RWPE1 (cell line): ENCODE results near the gene GATA3.
"Not testable (repeated sequence)": the region's sequence is repeated elsewhere in the genome, so short reads cannot be mapped to it uniquely, and the experiment has no call there.

ENCODE experiments used
- CTCF ChIA-PET: fragments of 350-600 bp; sonication (Branson Sonifier 250); formaldehyde crosslinking; extraction: SDS; loops from one replicate; lab custom pipeline; 2021; lab: Yijun Ruan, JAX
- POLR2A ChIA-PET: fragments of 400-600 bp; formaldehyde crosslinking; extraction: SDS; loops from one replicate; lab custom pipeline; 2020; ENCODE audit warnings: antibody characterized with exemption; ENCODE audit not compliant: low non-redundant PET; lab: Yijun Ruan, JAX
- DNase-seq: peaks from one replicate; pipeline ENCODE4 v3.0.0; 2012; ENCODE audit warnings: low spot score
- H3K27ac ChIP-seq: fragments of 450-650 bp; 2 replicates; pipeline ENCODE4 v1.5.1; 2017
- CTCF ChIP-seq: fragments of 450-650 bp; conservative IDR thresholded peaks from 2 replicates; pipeline ENCODE4 v1.5.1; 2017; ENCODE audit warnings: low read depth, mild to moderate bottlenecking

GATA3 gene

GRCh38 chr10:8017277-8017676, 37.2 kb upstream of the GATA3 start:
- TF ChIP-seq CTCF: no peak
- POLR2A ChIA-PET: no interaction called here
- H3K27ac ChIP-seq: no peak overlapping the region
- no peak for DNase-seq
- CTCF ChIA-PET: no interaction called here

- DNase-seq: no peak
- POLR2A ChIA-PET: no interaction called here
- TF ChIP-seq CTCF: no peak
- CTCF ChIA-PET: interaction anchor here (0.6 kb wide), 1 partner anchor 429 kb away, joined by 3 read pairs; no protein-coding TSS in a partner anchor
- no peak overlapping the region for H3K27ac ChIP-seq
These were observed 31.2 kb upstream of the GATA3 start for GRCh38 chr10:8023321-8023720.

GRCh38 chr10:8023851-8024250, 30.6 kb upstream of the GATA3 start:
- TF ChIP-seq CTCF: no peak
- no peak for DNase-seq
- POLR2A ChIA-PET: no interaction called here
- CTCF ChIA-PET: no interaction called here
- H3K27ac ChIP-seq: no peak overlapping the region

- no peak for DNase-seq
- POLR2A ChIA-PET: no interaction called here
- H3K27ac ChIP-seq: no peak overlapping the region
- CTCF ChIA-PET: interaction anchor here (0.6 kb wide), 2 partner anchors 159 to 264 kb away, joined by 4 read pairs; no protein-coding TSS in a partner anchor
- TF ChIP-seq CTCF: no peak
These were observed 27.9 kb upstream of the GATA3 start for GRCh38 chr10:8026349-8027259.

GRCh38 chr10:8031211-8031610, 23.3 kb upstream of the GATA3 start:
- H3K27ac ChIP-seq, CTCF ChIA-PET, POLR2A ChIA-PET, DNase-seq: not testable (repeated sequence)

- POLR2A ChIA-PET: no interaction called here
- CTCF ChIA-PET: no interaction called here
- no peak overlapping the region for H3K27ac ChIP-seq
- DNase-seq: no peak
- TF ChIP-seq CTCF: no peak
These were observed 21.9 kb upstream of the GATA3 start for GRCh38 chr10:8032558-8032957.
